ENCODE measurements around the gene BZW1.
"Not testable (repeated sequence)": the region's sequence is repeated elsewhere in the genome, so short reads cannot be mapped to it uniquely, and the experiment has no call there.

BZW1 gene

GRCh38 chr2:200791905-200792304 lies 19.8 kb upstream of the BZW1 start:
- no peak for DNase-seq (ENCODE audit: low read depth)

DNA sequence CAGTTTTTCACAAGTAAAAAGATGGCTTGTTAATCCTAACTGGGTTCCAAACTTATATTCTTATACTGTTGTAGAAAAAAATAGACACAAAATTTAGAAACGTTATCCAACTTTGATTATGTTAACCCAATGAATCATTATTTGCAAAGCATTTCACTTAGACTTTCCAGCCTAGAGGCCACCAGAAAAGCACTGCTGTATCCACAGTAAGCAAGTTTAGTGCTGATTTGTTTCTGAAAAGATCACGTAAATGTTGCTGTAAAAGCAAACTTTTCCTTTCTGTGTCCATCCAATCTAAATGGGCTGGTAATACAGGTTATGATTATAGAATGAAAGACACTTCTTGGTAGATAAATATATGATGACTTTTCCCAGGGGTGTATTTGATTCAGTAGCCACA lies 17.6 kb upstream of the BZW1 start:
- no peak for DNase-seq (ENCODE audit: low read depth)

DNA sequence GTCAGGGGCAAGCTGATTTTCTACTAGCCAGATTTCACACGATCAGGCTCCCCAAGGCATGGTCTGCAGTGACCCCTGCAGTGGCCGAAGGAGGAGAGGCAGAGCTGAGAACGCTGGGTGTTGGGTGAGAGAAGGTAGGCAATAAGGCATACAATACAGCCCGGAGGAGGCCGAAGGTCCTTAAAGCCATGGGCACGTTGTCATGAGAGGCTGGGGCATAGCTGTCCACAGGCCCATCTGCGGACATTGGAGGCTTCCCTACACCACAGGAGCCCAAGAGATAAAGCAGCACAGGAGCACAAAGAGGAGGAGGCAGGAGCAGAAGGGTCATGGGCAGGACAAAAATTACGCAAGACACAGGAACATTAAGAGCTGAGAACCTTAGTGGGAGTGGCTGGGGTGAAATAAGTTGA lies 16.7 kb upstream of the BZW1 start:
- no peak for DNase-seq (ENCODE audit: low read depth)

GRCh38 chr2:200796561-200796960 lies 15.1 kb upstream of the BZW1 start:
- DNase-seq (ENCODE audit: low read depth) = no peak

- DNase-seq (ENCODE audit: low read depth) = no peak
Measured at GRCh38 chr2:200797242-200797770, 14.4 kb upstream of the BZW1 start.

DNA sequence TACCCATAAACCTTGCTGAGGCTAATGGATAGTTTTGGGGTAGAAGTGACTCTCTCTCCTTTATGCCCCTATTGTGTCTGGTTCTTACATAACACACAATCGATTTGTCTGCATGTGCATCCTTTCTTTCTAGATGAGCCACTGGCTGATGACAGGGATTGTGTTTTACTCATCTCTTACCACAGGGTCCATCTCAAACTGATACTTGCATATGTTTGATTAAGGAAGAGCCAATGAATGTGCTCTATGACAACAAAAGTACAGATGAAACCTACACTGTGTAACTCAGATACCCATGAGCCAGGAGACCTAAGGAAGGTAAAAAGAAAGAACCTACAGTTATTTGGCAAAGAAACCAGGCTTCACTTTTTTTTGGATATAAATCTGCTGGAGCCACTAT lies 13.2 kb upstream of the BZW1 start:
- DNase-seq (ENCODE audit: low read depth) = no peak

- no peak for DNase-seq (ENCODE audit: low read depth)
Measured at GRCh38 chr2:200800458-200800857, 11.3 kb upstream of the BZW1 start.

GRCh38 chr2:200801431-200801830 lies 10.3 kb upstream of the BZW1 start:
- DNase-seq (ENCODE audit: low read depth) = not testable (repeated sequence)

GRCh38 chr2:200809506-200810251 lies 2.0 kb upstream of the BZW1 start:
- no peak for DNase-seq (ENCODE audit: low read depth)

DNA sequence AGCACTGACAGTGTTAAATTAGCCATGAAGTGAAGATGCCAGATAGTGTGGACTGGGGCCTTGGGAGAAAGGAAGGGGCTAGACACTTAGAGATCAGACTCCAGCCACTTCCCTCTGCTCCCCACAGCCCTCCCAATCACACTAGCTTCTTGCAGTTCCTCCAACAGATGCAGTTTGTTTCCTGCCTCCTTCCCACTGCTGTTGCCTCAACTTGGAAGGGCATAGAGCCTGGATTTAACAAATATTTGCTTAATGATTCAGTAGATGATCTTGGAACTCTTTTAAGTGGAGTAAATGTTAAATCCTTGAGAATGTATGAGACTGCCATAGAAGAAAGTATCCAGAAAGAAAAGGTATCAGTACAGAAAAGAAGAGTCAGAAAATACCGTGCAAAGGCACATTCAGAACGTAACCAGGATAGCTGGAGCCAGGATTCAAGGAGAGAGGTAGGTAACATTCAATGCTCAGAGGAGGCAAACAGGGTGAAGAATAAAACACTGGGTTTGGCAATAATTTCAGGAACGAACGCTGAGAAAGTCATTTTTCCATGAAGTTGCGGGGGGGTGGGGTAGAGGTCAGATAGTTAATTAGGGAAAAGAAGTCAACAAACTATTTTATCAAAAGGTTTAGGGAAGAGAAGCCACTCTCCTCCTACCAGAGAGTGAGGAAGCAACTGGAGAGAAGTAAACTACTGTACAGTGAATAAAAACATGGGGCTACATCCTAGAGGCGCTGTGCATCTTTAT lies 1.3 kb upstream of the BZW1 start:
- DNase-seq (ENCODE audit: low read depth) = no peak

- DNase-seq (ENCODE audit: low read depth) = no peak
Measured at GRCh38 chr2:200810998-200811332, 745 bp upstream of the BZW1 start.

GRCh38 chr2:200812122-200813022 lies 662 bp downstream of the BZW1 start:
- DNase-seq (ENCODE audit: low read depth) = peak; percentile 48

DNA sequence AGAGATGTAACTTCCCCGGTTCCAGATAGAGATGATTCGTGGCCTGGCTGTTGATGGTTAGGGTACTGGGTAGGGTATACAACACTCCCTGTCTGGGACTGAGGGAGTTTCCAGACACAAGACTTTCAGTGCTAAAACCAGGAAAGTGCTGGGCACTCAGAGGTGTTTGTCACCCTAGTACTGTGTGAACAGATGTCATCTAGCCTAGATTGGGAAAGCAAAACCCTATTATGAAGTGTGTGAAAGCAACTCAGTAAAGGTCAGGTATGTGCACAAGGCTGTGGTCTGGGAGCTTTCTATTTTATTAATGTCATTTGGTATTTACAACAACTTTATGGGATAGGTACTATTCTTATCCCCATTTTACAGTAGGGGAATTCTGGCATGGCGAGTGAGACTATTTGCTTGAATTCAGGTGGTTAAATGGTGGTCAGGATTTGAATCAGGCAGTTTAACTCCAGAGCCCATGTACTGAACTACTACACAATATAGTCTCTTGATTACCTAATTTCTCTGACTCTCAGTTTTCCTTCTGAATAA lies 2.6 kb downstream of the BZW1 start:
- no peak for DNase-seq (ENCODE audit: low read depth)

- DNase-seq (ENCODE audit: low read depth) = no peak
Measured at GRCh38 chr2:200814917-200815316, 3.2 kb downstream of the BZW1 start.

DNA sequence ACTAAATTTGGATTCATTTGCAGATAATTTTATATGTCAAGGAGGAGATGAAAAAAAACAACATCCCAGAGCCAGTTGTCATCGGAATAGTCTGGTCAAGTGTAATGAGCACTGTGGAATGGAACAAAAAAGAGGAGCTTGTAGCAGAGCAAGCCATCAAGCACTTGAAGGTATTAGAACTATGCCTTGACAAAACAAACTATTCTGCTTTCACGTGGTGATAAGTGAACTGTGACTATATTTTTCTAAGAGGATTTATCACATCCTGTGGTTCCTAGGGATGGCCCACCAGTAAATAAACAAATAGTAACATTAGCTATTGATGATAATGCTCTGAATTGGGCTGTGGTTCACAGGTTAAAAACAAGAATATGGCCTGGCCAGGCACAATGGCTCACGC lies 7.0 kb downstream of the BZW1 start:
- not testable (repeated sequence) for DNase-seq (ENCODE audit: low read depth)

- DNase-seq (ENCODE audit: low read depth) = no peak
Measured at GRCh38 chr2:200820573-200821234, 9.0 kb downstream of the BZW1 start.

DNA sequence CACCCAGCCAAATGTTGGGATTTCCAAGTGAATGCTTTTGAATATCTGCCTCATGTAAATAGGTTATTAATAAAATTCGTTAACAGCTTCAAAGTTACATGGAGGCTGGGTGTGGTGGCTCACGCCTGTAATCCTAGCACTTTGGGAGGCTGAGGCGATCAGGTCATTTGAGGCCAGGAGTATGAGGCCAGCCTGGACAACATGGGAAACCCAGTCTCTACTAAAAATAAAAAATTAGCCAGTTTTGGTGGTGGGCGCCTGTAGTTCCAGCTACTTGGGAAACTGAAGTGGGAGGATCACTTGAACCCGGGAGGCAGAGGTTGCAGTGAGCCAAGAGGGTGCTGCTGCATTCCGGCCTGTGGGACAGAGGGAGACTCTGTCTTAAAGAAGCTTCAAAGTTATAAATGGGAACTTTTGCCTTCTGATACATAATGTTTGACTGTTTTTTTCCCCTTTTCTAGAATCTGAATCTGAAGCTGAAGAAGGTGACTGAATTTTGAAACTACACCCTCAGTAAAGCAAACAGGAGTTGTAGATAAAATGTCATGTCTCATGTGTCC lies 10.1 kb downstream of the BZW1 start:
- DNase-seq (ENCODE audit: low read depth) = no peak

GRCh38 chr2:200828104-200828503 lies 16.4 kb downstream of the BZW1 start:
- DNase-seq (ENCODE audit: low read depth) = no peak

DNA sequence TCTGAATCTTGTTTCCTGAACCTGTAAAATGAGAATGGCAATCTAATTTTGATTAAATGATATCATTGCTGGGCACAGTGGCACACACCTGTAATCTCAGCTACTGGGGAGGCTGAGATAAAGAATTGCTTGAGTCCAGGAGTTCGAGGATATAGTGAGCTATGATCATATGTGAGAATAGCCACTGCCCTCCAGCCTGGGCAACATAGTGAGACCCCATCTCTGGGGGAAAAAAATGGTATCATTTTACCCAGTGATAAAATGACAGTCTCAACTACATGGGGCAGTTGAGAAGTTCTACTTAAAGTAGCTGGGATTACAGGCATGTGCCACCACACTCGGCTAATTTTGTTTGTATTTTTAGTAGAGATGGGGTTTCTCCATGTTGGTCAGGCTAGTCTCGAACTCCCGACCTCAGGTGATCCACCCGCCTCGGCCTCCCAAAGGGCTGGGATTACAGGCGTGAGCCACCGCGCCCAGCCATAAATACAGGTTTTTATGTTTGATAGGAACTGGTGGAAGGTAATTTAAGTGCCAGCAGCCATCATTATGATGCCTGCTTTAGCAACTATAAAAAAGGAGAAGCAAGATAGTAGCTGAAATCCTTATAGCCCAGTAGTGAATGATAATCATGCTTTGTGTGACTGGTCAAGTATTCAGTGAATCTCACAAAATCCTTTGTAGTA lies 17.0 kb downstream of the BZW1 start:
- DNase-seq (ENCODE audit: low read depth) = no peak

DNA sequence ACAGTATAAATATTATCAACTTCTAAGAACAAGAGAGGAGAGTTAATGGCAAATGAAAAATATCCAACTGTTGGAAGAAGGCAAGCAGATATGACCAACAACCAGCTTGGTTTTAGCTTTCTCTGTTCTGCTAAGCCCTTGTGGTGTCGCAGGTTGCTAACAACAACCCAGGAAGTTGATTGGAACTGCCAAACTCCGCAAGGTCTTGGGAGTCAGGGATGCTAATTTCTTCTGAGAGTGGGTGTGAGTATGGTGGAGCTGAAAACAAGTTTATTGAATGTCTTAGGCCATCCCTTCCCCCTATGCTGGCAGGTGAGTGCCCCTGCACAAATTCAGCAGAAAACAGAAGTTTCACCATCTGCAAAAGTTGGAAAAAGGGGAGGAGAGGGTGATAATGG lies 17.5 kb downstream of the BZW1 start:
- DNase-seq (ENCODE audit: low read depth) = no peak

GRCh38 chr2:200834701-200835100 lies 23.0 kb downstream of the BZW1 start:
- DNase-seq (ENCODE audit: low read depth) = no peak
